GM19324 (cell line): Measurements from ENCODE around the gene RELCH.
A peak's percentile ranks its signal among the peaks of the same experiment; 100 is the strongest.

ENCODE experiments used
- ATAC-seq: cut with Tn5 transposase; IDR thresholded peaks from one replicate; pipeline ENCODE4 v1.9.1; 2021; ENCODE audit warnings: mild to moderate bottlenecking, moderate library complexity; ENCODE audit not compliant: unreplicated experiment, low FRiP score

Gene RELCH

DNA sequence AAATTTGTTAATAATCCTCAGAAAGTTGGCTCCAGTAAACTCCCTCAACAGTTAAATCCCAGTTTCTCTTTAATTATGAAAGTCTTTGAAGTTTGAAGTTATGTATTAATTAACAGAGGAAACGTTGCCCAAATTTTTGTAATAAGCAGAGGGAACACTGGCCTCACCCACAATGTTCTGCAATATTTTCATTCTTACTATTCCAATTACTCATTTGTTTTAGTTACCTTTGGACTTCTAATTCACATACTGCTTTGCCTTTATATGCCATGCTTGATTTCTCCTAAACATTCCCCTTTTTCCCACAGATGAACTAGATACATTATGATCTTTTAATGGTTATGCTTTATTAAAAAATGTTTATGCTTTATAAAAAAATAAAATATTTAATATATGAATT is 61.3 kb downstream of the RELCH start:
- ATAC-seq: no peak

- ATAC-seq: no peak
Measured at GRCh38 chr18:62249478-62250097, 62.5 kb downstream of the RELCH start.

- no peak for ATAC-seq
Measured at GRCh38 chr18:62250475-62250874, 63.4 kb downstream of the RELCH start.

DNA sequence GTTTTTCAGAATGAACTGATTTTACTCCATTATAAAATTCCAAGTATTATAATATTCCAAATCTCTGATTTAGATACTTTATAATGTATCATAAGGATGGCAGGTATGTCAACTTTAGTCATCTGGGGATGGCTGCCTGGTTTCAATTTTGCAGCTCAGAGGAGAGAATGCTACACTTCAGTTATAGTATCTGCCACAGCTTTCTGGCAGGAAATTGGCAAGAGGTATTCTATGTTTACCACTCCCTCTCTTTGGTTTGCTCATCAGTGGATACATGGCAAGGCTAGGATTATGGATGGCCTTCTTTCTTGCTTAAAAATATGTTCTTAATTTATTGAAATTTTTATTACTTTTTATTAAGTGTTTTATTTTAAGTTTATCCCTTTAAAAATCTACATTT is 71.0 kb downstream of the RELCH start:
- no peak for ATAC-seq

DNA sequence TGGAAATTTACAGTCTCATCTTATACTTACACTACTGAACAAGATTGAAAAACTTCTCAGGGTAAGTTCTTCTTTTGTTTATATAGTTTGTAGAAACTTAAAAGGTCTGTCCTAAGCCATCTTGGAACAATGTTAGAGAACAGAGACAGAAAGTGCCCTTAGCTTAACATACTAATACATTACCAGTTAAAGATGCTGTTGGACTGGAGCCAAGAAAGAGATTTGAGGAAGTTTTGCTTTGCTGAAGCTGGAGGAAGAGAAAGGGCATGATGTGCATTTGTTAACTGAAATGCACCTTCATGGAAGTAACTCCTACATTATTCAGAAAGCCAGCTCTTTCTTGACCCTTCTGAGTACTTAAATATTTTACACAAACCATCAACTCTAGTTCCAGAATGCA is 71.6 kb downstream of the RELCH start:
- no peak for ATAC-seq

GRCh38 chr18:62262061-62262460 is 75.0 kb downstream of the RELCH start:
- ATAC-seq: no peak

- no peak for ATAC-seq
Measured at GRCh38 chr18:62264984-62265383, 77.9 kb downstream of the RELCH start.

DNA sequence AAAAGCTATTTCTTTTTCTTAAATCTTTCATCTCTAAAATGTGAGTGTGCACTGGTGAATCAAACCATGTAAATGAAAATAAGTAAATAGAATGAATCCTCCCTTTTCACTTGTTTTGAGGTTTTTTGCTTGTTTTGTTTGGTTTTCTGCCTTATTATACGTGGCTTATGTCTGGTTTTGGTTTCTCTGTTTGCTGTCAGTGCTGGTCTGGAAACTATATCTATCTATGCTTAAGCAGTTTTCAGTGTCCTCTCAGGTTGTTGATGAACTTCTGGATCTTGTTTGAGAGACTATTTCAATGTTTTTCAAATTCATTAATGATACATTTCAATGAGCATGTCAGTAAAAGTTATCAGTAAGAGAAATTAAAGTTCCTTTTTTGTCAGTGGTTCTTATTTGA is 90.0 kb downstream of the RELCH start:
- ATAC-seq: no peak

GRCh38 chr18:62279561-62279960 is 92.5 kb downstream of the RELCH start:
- no peak for ATAC-seq

DNA sequence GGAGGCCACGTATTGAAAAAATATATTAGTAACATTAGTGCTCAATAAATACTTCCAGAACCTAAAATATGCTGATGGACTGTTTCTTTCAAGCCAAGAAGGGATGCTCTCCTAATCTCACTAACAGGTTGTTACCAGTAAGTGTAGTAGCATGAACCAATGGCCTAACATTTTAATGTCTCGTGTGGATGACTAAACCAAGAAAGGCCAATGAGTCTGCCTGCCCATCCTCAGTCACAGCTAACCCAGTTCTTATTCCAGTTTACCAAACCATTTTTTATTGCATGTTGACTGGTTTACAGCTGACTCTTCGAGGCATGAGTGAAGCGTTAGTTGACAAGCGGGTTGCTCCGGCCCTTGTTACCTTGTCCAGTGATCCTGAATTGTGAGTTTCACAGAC is 93.0 kb downstream of the RELCH start:
- no peak for ATAC-seq

- ATAC-seq: no peak
Measured at GRCh38 chr18:62280786-62281185, 93.7 kb downstream of the RELCH start.

DNA sequence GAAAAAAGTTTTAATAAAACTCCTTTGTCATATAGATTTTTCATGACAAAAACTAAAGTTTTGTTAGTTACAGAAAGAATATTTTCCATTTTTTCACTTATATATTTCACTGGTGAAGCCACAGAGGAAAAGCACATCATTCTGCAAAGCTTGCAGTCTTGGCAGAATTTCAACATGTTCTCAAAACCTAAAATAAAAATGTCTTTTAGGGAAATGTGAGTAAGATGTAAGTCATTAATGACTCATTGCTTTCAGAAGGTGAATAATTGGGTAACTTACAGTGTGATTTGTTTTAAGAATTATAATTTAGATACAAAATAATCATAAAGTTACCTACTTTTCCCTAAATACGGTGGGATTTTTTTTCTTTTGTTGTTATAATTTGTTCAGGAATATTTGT is 94.6 kb downstream of the RELCH start:
- ATAC-seq: no peak

DNA sequence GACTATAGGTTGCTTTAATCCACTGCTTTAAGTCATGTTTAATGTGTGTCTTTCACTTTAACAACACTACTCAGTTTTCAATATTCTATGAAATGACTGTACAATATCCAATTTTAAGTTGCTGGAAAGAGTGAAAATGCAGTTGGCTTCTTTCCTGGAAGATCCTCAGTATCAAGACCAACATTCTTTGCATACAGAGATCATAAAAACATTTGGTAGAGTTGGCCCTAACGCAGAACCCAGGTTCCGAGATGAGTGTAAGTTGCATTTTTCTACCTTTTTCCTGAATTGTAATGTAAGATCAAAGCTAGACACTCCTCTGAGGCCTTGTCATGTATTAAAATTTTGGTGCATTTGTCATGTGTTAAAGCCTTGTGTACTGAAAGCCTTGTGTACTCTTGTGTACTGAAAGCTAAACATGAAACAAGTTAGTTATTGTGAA is 95.2 kb downstream of the RELCH start:
- no peak for ATAC-seq

- ATAC-seq: no peak
Measured at GRCh38 chr18:62284637-62285036, 97.6 kb downstream of the RELCH start.

GRCh38 chr18:62285281-62285680 is 98.2 kb downstream of the RELCH start:
- no peak for ATAC-seq

- peak; percentile 43 for ATAC-seq
Measured at GRCh38 chr18:62287781-62288664, 101.0 kb downstream of the RELCH start.

- ATAC-seq: peak; percentile 25
Measured at GRCh38 chr18:62288665-62289008, 101.6 kb downstream of the RELCH start.

- no peak for ATAC-seq
Measured at GRCh38 chr18:62289047-62289446, 102.0 kb downstream of the RELCH start.

DNA sequence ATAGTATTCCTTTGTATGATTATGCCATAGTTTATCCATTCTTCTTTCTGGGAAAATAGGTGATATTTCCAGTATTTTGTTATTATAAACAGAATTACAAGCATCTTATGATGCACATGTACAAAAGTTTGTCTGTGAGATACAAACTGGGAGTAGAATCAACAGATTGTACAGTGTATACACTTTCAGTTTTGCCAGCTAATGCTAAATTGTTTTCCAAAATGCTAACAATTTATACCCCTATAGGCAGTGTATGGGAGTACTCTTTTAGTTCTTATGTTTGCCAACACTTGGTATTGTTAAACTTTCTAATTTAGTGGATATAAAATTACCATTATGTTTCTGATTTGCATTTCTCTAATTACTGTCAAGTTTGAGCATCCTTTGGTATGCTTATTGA is 107.0 kb downstream of the RELCH start:
- no peak for ATAC-seq

GRCh38 chr18:62300359-62300963 is 113.4 kb downstream of the RELCH start:
- ATAC-seq: no peak

GRCh38 chr18:62301322-62301721 is 114.3 kb downstream of the RELCH start:
- ATAC-seq: no peak

DNA sequence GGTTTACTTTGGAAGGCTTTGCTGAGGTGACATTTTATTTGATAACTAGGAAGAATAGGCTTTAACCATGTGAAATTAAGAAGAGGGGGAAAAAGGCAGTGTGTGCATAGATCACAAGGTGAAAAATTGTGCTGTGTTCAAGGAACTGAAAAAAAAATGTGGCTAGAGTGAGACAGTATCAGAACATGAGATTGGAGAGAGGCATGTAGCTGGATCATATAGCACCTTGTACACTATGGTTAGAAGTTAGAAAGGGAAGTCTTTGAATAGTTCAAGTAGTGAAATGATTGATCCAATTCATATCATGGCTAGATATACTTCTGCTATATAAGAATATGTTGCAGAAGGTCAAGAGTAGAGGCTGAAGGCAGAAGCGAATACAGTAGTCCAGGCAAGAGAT is 125.8 kb downstream of the RELCH start:
- ATAC-seq: no peak
